SH-SY5Y (cell line): ENCODE data around the gene PES1.

Source experiments
- GATA2 ChIP-seq: IDR thresholded peaks from 2 replicates; pipeline ENCODE4 v1.6.1; 2011; ENCODE audit warnings: mild to moderate bottlenecking, low read depth, low read length
- GATA3 ChIP-seq: IDR thresholded peaks from 2 replicates; pipeline ENCODE4 v1.6.1; 2011; ENCODE audit warnings: low read depth, mild to moderate bottlenecking, low read length, moderate library complexity

Gene PES1

DNA sequence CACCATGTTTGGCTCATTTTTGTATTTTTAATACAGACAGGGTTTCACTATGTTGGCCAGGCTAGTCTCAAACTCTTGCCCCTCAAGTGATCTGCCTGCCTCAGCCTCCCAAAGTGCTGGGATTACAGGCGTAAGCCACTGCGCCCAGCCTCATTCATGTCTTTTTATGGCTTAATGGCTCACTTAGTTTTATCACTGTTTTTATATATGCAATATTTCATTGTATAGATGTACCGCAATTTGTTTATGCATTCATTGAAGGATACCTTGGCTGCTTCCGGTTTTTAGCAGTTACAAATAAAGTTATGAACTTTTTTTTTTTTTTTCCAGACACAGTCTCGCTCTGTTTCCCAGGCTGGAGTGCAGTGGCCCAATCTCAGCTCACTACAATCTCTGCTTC lies 9.8 kb upstream of the PES1 start:
- TF ChIP-seq GATA2 (no peak), GATA3 (no peak)

DNA sequence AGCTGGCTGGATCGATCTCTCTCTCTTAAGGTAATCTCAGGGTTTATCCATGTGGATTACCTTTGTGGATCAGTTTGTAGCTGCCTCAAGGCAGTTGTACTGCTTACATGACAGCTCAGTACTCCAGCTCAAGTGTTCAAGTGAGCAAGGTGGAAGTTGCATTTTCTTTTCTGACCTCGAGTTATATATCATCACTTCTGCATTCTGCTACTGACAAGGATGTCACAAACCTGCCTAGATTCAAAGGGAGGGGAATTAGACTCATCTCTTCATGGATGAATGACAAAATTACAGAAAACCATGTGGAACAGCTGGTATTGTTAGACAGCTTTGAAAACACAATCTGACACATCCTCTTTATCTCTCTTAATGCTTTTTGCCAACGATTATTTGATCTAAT lies 9.2 kb upstream of the PES1 start:
- TF ChIP-seq GATA3 (no peak), GATA2 (no peak)

DNA sequence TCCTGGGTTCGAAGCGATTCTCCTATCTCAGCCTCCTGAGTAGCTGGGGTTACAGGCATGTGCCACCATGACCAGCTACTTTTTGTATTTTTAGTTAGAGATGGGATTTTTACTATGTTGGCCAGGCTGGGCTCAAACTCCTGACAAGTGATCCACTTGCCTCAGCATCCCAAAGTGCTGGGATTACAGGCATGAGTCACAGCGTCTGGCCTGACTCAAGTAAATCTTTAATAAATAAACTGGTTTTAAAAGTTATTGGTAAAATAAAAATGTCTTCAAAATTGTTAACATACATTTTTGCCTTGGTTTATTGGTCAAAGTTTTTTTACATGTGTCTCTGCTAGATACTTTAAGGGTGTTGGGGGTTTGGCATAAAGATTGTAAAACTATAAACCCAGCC lies 7.3 kb upstream of the PES1 start:
- TF ChIP-seq GATA2 (no peak), GATA3 (no peak)

DNA sequence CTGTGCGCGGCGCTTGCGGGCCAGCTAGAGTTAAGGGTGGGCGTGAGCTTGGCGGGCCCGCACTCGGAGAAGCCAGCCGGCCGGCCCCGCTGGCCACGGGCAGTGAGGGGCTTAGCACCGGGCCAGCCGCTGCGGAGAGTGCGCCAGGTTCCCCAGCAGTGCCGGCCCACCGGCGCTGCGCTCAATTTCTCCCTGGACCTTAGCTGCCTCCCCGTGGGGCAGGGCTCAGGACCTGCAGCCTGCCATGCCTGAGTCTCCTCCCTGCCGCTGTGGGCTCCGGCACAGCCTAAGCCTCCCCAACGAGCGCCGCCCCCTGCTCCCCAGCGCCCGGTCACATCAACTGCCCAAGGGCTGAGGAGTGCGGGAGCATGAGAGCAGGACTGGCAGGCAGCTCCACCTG lies 5.2 kb upstream of the PES1 start:
- TF ChIP-seq GATA2: no peak
- no peak for TF ChIP-seq GATA3

DNA sequence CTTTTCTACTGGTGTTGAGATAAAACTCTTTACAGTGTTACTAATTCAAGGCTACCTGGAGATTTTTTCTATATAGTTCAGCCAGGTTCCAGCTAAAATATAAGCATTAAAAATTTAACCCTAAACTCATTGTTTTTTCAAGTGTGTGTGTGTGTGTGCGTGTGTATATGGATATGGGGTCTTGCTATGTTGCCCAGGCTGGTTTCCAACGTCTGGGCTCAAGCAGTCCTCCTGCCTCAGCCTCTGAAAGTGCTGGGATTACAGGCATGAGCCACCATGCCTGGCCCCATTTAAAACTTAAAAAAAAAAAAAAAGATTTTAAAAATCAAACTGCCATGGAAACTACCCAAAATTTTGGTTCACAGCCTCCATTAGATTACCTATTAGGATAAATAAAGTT lies 4.5 kb upstream of the PES1 start:
- TF ChIP-seq GATA2 (no peak), GATA3 (no peak)

DNA sequence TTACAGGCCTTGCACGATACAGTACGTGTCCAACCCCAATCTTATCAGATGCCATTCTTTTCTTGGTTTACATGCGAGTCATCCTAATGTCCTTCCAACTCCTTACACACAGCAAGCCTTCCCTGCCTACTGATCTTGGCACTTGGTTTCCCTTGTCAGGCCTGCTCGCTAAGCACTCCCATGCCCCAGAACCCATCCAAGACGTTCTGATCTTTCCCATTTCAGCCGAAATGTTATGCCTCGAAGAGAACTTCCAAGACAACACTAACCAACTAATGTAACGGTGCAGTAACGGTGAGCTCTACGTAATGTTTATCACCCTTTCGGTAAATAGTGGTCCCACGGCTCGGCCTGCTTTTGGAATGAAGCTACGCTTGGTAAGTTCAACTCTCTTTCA lies 521 bp downstream of the PES1 start:
- no peak for TF ChIP-seq GATA3
- TF ChIP-seq GATA2: no peak

DNA sequence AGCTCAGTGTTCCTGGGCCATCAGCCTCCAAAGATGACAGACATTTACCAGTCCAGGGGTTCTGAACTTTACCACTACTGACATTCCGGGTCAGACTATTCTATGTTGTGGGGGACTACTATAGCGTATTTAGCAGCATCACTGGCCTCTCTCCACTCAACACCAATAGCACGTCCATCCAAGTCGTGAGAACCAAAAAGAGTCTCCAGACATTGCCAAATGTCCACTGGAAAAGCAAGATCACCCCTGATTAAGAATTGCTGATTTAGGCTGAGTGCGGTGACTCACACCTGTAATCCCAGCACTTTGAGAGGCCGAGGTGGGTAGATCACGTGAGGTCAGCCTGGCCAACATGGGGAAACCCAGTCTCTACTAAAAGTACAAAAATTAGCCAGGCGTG lies 5.3 kb downstream of the PES1 start:
- TF ChIP-seq GATA3: no peak
- no peak for TF ChIP-seq GATA2

DNA sequence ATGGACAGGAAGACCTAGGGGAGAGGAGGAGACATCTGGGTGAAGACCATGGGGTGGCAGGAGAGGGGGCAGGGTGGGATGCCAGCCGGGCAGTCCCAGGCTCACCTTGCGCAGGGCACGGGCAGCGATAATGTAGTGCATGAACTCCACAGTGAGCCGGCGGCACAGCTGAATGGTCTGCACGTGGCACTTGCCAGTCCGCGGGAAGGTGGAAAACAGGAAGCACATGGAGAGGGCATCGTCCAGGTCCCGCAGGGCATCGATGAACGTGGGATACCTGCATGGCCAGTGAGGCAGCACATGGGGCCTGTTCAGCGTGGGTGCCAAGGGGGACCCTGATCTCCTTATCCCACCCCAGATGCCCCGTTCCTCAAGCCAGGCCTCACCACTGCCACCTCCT lies 7.3 kb downstream of the PES1 start:
- TF ChIP-seq GATA2: no peak
- no peak for TF ChIP-seq GATA3

DNA sequence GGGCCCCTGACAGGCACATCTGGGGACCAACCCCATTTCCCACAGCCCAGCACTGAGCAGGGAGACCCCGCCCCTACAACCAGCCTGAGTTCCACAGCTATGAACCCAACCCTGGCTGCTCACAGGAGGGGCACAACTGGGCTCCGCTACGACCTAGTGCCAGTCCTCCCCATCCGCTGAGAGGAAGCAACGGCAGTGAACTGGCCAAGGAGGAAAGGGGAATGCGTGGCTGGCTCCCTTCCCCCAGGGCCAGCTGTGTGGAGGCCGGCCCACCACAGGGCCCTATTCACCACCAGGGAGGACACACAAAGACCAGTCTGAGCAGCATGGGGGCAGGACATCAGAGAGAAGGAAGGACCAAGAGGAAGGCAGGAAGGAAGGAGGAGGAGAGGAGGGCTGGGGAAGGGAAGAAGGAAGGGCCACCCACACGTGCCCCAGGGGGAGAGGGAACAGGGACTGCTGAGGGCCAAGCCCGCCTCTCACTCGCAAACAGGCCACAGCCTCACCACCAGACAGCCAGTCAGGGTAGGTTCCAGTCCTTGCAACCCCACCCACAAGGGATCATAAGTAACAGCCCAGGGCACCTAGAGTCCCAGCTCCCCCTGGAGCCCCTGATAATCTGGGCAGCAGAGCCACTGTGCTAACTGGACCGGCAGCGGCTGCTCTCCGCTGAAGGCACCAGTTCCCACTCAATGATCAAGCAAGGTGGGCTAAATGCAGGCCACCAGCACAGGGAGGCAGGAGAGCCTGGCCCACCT lies 8.7 kb downstream of the PES1 start:
- TF ChIP-seq GATA3: no peak
- TF ChIP-seq GATA2: no peak

DNA sequence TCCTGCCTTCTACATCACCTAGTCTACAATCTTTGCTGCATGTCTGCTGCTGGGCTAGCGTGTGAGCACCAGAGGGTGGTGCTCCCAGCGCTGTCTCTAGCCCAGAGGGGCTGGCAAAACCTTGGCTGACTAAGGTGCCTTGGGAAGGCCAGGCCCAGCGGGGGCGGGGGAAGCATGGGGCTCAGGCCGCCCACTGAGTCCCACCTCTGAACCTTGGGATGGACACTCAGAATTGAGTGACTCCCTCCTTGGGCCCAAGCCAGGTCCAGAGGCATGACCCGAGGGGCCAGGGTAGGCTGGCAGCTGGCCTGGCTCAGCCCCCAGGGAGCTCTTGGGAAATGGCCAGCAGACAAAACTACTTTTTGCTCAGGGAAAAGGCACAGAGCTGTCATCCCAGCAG lies 9.7 kb downstream of the PES1 start:
- TF ChIP-seq GATA2: no peak
- TF ChIP-seq GATA3: no peak

DNA sequence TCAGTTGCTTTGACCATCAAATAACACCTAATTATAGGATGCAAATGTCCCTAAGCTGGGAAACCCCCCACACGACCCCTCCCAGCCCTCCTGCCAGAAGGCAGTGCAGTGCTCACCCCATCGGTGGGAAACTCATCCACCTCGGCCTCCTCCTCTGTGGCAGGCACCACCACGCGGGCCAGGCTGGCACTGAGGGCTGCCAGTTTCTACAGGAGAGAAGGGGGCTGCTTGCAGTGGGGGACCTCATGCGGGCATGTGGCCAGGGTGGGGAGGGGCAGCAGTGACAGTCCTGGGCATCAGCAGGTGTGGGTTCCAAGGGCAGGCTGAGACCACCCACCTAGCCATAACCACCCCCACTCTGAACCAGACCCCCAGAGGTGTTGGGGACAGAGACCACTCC lies 10.8 kb downstream of the PES1 start:
- TF ChIP-seq GATA2 (no peak), GATA3 (no peak)

DNA sequence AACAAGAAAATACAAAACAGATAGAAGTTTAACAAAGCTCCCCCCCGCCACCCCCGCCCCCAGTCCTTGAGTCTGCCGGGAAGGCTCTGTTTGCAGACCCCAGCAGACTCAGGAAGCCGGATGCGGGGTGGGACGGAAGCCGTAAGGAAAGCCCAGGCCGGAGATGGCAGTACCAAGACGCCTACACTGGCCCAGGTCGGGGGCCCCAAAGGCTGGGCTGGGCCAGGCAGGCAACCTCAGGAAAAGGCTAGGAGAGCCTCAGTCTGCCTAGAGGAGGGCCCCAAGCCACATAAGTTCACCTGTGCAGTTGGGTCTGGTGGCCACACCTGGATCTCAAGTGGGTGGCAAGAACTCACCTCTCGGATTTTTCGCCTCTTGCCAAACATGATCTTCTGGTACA lies 13.2 kb downstream of the PES1 start:
- TF ChIP-seq GATA2 (no peak), GATA3 (no peak)

DNA sequence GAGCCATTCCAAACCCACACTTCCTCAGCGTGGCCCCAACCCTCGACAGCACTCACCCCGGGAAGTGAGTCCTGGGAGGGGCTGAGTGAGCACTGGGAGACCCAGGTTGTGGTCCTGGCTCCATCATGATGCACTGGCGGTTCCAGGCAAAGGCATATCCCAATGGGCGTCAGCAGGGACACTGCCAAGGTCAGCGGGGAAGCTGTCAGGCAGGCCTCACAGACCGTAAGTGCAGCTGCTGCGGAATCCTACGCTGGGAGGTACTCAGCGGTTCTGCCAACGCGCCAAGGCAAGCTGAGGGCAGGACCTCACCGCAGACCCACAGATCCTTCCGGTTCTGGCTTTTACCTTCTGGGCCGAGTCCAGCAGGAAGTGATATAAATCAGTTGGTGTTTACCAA lies 15.9 kb downstream of the PES1 start:
- no peak for TF ChIP-seq GATA2
- TF ChIP-seq GATA3: no peak

DNA sequence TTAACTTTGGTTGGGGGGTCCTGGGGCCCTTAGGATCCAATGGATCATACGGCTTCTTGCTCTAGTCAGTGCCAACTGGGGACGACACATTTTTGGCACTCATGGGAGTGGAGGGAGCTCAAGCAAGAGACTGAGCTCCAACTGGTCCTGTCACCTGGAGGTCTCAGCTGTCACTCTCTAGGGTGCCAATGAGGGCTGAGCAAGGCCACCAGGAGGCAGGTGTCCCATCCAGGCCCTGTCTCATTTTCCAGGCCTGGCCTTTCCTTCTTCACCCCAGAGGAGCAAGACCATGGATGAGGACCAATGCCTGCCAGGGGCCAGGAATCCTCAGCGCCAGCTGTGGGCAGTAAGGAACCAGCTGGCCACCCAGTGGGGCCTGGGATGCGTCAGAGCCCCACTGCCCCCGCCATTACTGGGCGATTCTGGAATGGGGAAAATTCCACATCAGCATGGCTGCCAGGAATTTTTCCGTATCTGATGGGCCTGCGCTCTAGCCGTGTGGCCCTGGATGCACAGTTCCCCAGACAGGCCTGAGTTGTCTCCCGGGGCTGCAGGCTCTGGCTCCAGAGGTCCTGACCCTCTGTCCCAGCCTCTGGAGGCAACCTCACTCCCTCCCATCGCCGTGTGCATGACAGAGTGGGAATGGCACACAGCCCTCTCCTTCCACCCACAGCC lies 16.6 kb downstream of the PES1 start:
- no peak for TF ChIP-seq GATA3
- peak; percentile 91 for TF ChIP-seq GATA2

DNA sequence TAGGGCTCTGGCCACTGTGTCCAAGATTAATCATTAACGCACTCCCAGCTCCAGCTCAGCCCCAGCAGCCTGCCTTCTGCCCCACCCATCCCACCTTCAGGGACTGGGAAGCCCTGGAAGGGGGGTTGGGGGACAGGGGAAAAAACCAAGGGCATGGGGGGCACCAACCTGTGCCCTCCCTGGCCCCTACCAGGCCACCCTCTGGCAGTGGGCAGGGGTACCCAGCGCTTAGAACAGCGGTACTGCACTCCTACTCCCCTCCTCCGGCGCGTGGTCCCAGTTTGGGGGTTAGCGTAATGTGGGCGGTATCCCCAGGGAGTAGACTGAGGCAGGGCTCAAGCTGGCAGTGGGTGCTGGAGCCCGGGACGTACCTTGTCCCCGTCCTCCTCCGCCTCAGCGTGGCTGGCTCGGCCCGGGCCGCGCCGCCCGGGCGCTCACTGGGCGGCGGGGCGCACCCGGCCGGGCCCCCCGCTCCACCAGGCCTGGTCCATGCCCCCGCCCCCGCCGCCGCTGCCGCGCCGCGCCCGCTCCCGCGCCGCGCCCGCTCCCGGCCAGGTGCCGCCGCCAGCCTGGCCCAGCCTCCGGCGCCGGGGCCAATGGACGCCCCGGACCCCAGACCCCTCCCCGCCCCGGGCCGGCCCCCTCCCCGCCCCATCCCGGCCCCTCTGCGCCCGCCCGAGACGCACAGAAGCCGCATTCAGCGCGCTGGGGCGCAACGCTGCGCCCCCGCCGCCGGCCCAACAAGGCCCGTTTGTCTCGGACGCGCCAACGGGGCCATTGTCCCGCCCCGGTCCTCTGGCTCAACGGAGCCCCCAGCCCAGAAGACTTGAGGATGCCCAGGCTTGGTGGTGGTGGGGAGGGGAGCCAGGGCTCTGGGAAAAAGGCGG lies 17.4 kb downstream of the PES1 start, which contains the start of gene GAL3ST1:
GAL3ST1 (minus strand) TSS at position 571 of the 887 bp plus-strand sequence. CDS start 17,273 bp downstream, outside the sequence.
- TF ChIP-seq GATA3 (no peak), GATA2 (no peak)
